ENCODE results near the gene JUN.

DNA sequence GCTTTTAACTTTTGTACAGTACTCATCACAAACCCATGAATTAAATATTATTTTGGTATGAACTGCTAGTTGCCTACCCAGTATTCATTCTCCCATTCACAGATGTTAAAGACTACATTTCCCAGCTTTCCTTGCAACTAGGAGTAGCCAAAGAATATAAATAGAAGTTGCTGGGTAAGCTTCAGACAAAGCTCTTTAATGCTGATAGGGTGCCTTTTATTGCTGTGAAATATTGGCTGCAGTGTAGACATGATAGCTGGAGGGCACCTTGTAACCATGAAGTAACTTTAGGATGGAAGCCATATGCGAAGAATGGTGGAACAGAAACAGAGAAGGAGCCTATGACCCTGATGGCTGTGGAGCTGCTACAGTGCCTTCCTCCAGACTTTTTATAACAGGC, 16.7 kb downstream of the JUN start:
- TF ChIP-seq POLR2A (IDR thresholded peaks at IDR 0.05; ENCODE audit: low read length) (no peak), GATA1 (IDR thresholded peaks at IDR 0.05; ENCODE audit: low read depth, low read length) (no peak)
